Thoracic aorta (tissue), 2 donors: Measurements from ENCODE around the gene HIC1. TPM values are rescaled to one million over a fixed set of nuclear protein-coding genes. Genes with fewer than 3 reads are reported as not detected.
A peak's percentile ranks its signal among the peaks of the same experiment; 100 is the strongest.

Experiments
- ATAC-seq: fragments of 150-250 bp; one replicate; pipeline ENCODE4 v1.8.0; 2017; ENCODE audit warnings: low read depth; ENCODE audit not compliant: insufficient number of reproducible peaks, low FRiP score
- DNase-seq: peaks from one replicate; pipeline ENCODE4 v3.0.0-alpha.2; 2020; ENCODE audit warnings: low spot score
- H3K27ac ChIP-seq, 2 donors: fragments of 200-600 bp; sonication (generic); 1 replicate in 1 of 2; 2 replicates in 1 of 2; pipeline ENCODE4 v1.5.1; 2016; ENCODE audit warnings: mild to moderate bottlenecking in 2 of 2, moderate library complexity in 2 of 2
- H3K27me3 ChIP-seq: fragments of 200-600 bp; sonication (generic); replicated peaks from 2 replicates; pipeline ENCODE4 v1.6.0; 2016; ENCODE audit warnings: mild to moderate bottlenecking; ENCODE audit not compliant: insufficient read depth
- H3K36me3 ChIP-seq: fragments of 200-600 bp; sonication (generic); one replicate; pipeline ENCODE4 v1.5.1; 2016
- H3K4me1 ChIP-seq, 2 donors: fragments of 200-600 bp; sonication (generic); 1 replicate in 1 of 2; 2 replicates in 1 of 2; pipeline versions ENCODE4 v1.5.1 to v1.6.0; 2016; ENCODE audit warnings: low read depth in 2 of 2, mild to moderate bottlenecking in 1 of 2; ENCODE audit not compliant: control insufficient read depth in 1 of 2
- H3K4me3 ChIP-seq: fragments of 200-600 bp; sonication (generic); 2 replicates; pipeline ENCODE4 v1.5.1; 2016; ENCODE audit warnings: mild to moderate bottlenecking
- H3K9me3 ChIP-seq: fragments of 200-600 bp; sonication (generic); 2 replicates; pipeline ENCODE4 v1.5.1; 2016
- total RNA-seq, 2 donors: library from RNA; depleted of rRNA; stranded (reverse); fragments of >200 nt; gene quantifications; one replicate each; pipeline versions ENCODE4 v1.1.0 to v1.2.3, GENCODE V29; 2016
- TF ChIP-seq, protein P1 (sequence below): fragments of 200-600 bp; sonication (generic); IDR thresholded peaks from one replicate; pipeline ENCODE4 v1.5.1; 2019; ENCODE audit warnings: antibody characterized with exemption

HIC1 gene
- total RNA-seq, 2 donors from 2014 or later: 38.3 to 53.9 TPM

DNA sequence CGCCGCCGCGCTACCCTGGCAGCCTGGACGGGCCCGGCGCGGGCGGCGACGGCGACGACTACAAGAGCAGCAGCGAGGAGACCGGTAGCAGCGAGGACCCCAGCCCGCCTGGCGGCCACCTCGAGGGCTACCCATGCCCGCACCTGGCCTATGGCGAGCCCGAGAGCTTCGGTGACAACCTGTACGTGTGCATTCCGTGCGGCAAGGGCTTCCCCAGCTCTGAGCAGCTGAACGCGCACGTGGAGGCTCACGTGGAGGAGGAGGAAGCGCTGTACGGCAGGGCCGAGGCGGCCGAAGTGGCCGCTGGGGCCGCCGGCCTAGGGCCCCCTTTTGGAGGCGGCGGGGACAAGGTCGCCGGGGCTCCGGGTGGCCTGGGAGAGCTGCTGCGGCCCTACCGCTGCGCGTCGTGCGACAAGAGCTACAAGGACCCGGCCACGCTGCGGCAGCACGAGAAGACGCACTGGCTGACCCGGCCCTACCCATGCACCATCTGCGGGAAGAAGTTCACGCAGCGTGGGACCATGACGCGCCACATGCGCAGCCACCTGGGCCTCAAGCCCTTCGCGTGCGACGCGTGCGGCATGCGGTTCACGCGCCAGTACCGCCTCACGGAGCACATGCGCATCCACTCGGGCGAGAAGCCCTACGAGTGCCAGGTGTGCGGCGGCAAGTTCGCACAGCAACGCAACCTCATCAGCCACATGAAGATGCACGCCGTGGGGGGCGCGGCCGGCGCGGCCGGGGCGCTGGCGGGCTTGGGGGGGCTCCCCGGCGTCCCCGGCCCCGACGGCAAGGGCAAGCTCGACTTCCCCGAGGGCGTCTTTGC lies 3.1 kb downstream of the HIC1 start:
- H3K36me3 ChIP-seq: peaks cover 5% of the 10 kb centered on the region
- no peak overlapping the region for H3K27ac ChIP-seq

DNA sequence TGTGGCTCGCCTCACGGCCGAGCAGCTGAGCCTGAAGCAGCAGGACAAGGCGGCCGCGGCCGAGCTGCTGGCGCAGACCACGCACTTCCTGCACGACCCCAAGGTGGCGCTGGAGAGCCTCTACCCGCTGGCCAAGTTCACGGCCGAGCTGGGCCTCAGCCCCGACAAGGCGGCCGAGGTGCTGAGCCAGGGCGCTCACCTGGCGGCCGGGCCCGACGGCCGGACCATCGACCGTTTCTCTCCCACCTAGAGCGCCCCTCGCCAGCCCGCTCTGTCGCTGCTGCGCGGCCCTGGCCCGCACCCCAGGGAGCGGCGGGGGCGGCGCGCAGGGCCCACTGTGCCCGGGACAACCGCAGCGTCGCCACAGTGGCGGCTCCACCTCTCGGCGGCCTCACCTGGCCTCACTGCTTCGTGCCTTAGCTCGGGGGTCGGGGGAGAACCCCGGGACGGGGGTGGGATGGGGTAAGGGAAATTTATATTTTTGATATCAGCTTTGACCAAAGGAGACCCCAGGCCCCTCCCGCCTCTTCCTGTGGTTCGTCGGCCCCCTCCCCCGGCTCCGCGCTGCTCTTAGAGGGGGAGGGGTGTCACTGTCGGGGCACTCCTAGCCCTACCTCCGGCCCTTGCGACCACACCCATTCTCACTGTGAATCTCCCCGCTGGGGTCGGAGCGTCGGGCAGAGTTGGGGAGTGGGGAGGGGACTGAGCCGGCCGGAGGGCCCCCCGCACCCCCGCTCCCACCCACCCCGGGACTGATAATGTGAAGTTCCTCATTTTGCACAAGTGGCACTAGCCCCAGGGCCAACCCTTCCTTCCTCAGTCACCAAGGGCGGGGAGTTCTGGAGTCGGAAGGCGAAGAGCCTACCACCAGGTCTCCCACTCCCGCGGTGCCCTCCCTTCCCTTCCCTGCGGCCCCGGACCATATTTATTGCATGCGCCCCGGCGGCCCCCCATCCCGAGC lies 4.0 kb downstream of the HIC1 start:
- ATAC-seq: no peak
- Histone ChIP-seq H3K9me3 (no peaks in the 10 kb centered on the region), H3K36me3 (peaks cover 5% of the 10 kb centered on the region), H3K27ac (no peak overlapping the region), H3K4me3 (peak overlapping the region; percentile 48), H3K27me3 (no peaks in the 10 kb centered on the region), H3K4me1 (peaks cover 9 to 37% of the 10 kb centered on the region in 2 donors)
- TF ChIP-seq, protein P1, sequence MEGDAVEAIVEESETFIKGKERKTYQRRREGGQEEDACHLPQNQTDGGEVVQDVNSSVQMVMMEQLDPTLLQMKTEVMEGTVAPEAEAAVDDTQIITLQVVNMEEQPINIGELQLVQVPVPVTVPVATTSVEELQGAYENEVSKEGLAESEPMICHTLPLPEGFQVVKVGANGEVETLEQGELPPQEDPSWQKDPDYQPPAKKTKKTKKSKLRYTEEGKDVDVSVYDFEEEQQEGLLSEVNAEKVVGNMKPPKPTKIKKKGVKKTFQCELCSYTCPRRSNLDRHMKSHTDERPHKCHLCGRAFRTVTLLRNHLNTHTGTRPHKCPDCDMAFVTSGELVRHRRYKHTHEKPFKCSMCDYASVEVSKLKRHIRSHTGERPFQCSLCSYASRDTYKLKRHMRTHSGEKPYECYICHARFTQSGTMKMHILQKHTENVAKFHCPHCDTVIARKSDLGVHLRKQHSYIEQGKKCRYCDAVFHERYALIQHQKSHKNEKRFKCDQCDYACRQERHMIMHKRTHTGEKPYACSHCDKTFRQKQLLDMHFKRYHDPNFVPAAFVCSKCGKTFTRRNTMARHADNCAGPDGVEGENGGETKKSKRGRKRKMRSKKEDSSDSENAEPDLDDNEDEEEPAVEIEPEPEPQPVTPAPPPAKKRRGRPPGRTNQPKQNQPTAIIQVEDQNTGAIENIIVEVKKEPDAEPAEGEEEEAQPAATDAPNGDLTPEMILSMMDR: peak; percentile 33
- DNase-seq: no peak

More for the DNA sequence above, 3.1 kb downstream of the HIC1 start:
- no peaks in the 10 kb centered on the region for H3K27me3 ChIP-seq
- TF ChIP-seq, protein P1: no peak
- no peak overlapping the region for H3K4me3 ChIP-seq
- peaks cover 12 to 35% of the 10 kb centered on the region in 2 donors for H3K4me1 ChIP-seq
- no peaks in the 10 kb centered on the region for H3K9me3 ChIP-seq
- no peak for DNase-seq
- no peak for ATAC-seq

DNA sequence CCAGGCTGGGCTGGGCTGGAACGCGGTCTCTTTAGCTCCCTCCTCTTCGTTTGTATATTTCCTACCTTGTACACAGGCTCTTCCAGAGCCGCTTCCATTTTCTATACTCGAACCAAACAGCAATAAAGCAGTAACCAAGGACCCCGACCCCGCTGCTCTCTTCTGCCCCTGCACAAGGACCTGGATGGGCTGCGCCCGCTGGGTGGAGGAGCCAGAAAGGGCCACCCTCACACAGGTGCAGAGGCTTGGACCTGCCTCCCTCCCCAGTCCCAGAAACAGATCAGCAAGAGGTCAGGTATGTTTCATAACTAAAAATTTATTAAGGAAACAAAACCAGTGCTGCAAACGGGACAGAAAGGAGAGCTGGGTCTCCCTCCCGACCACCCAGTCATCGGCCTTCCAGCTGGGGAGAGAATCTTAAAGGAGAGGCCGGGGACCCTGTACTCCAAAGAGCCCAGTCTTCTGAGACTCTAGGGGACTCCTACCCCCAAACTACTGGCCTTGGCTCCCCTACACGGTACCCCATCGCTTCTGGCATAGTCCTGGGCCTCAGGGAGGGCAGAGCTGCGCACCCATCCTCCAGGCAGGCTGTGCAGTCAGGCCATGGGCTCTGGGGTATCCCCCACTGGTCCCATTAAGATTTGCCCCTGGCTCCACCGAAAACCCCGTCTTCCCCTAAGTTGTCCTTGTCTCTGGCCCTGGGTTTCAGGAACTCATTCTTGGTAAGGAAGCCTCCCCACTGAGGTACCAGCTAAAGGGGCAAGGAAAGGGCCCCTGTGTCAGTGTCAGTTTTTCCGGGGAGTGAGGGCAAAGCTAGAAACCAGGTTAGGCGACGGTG lies 4.9 kb downstream of the HIC1 start:
- peaks cover 3 to 38% of the 10 kb centered on the region in 2 donors for H3K4me1 ChIP-seq
- DNase-seq (no peak), ATAC-seq (no peak)
- H3K27ac ChIP-seq: peak overlapping the region in 1 of 2 donors; percentile 34
- TF ChIP-seq, protein P1: no peak
- no peaks in the 10 kb centered on the region for H3K9me3 ChIP-seq
- H3K36me3 ChIP-seq: peaks cover 9% of the 10 kb centered on the region
- H3K27me3 ChIP-seq: no peaks in the 10 kb centered on the region
- peak overlapping the region; percentile 48 for H3K4me3 ChIP-seq

DNA sequence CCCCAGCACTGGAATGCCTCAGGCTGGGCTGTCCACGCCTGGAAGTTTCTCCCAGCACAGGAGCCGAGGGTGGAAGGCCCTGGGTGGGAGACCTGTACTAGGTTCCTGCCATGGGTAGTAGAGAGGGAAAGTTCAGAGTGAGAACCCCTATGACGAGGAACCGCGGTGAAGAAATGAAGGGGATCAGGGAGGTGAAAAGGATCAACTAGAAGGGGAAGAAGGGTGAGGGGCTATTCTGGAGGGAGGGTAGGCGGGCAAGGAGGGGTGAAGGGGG lies 5.4 kb downstream of the HIC1 start:
- TF ChIP-seq, protein P1: no peak
- H3K9me3 ChIP-seq: no peaks in the 10 kb centered on the region
- H3K4me3 ChIP-seq: no peak overlapping the region
- no peak for DNase-seq
- peaks cover 12% of the 10 kb centered on the region for H3K36me3 ChIP-seq
- peaks cover 2 to 43% of the 10 kb centered on the region in 2 donors for H3K4me1 ChIP-seq
- ATAC-seq: no peak
- peak overlapping the region in 1 of 2 donors; percentile 34 for H3K27ac ChIP-seq
- no peaks in the 10 kb centered on the region for H3K27me3 ChIP-seq
